ENCODE results near the gene CA5B. TPM values are rescaled to one million over a fixed set of nuclear protein-coding genes. Genes with fewer than 3 reads are reported as not detected.
"Not testable (repeated sequence)": the region's sequence is repeated elsewhere in the genome, so short reads cannot be mapped to it uniquely, and the experiment has no call there.

CA5B gene
- total RNA-seq, 4 donors from 2014 or later: 4.2 to 8.2 (median 6.0) TPM

- TF ChIP-seq EP300 (IDR thresholded peaks at IDR 0.05) (no peak), POLR2A (IDR thresholded peaks at IDR 0.05; ENCODE audit: low read depth) (no peak), POLR2AphosphoS5 (IDR thresholded peaks at IDR 0.05) (no peak), CTCF (IDR thresholded peaks at IDR 0.05) (no peak)
- WGBS: 98% methylated on average over 29 of the region's 40 CpGs
- Histone ChIP-seq H3K27me3 (no peaks in the 10 kb centered on the region), H3K4me3 (no peak overlapping the region), H3K9me3 (no peaks in the 10 kb centered on the region), H3K36me3 (peaks cover 0 to 16% (median 11%) of the 10 kb centered on the region in 4 donors), H3K27ac (replicated peaks in 1 of 4) (no peak overlapping the region), H3K4me1 (no peaks in the 10 kb centered on the region)
- intact Hi-C loops (cut with DNase I): no loop called here
- no peak for DNase-seq (ENCODE audit: extremely low spot score)
These were observed 35.3 kb upstream of the CA5B start for GRCh38 chrX:15702488-15703371.

- H3K4me1 ChIP-seq; intact Hi-C loops (cut with DNase I): not testable (repeated sequence)
- whole genome bisulfite sequencing: no CpG with 5 or more reads among the region's 5 CpGs
These were observed 34.3 kb upstream of the CA5B start for GRCh38 chrX:15703809-15704208.

GRCh38 chrX:15704273-15704672 lies 33.8 kb upstream of the CA5B start:
- peaks cover 0 to 15% (median 9%) of the 10 kb centered on the region in 4 donors for H3K36me3 ChIP-seq
- not testable (repeated sequence) for H3K27ac ChIP-seq (replicated peaks in 1 of 4); H3K27me3 ChIP-seq

More at GRCh38 chrX:15703809-15704208, 34.3 kb upstream of the CA5B start:
- DNase-seq (ENCODE audit: extremely low spot score); H3K9me3 ChIP-seq; H3K27ac ChIP-seq (replicated peaks in 1 of 4); H3K27me3 ChIP-seq; H3K4me3 ChIP-seq: not testable (repeated sequence)
- peaks cover 0 to 15% (median 9%) of the 10 kb centered on the region in 4 donors for H3K36me3 ChIP-seq

GRCh38 chrX:15714529-15714928 lies 23.5 kb upstream of the CA5B start:
- no peak overlapping the region for H3K4me3 ChIP-seq
- intact Hi-C loops (cut with DNase I): no loop called here
- no peaks in the 10 kb centered on the region for H3K9me3 ChIP-seq
- H3K4me1 ChIP-seq: no peaks in the 10 kb centered on the region
- TF ChIP-seq CTCF (IDR thresholded peaks at IDR 0.05) (no peak), POLR2A (IDR thresholded peaks at IDR 0.05; ENCODE audit: low read depth) (no peak), EP300 (IDR thresholded peaks at IDR 0.05) (no peak), POLR2AphosphoS5 (IDR thresholded peaks at IDR 0.05) (no peak)
- H3K27ac ChIP-seq (replicated peaks in 1 of 4): no peak overlapping the region
- no peak for DNase-seq (ENCODE audit: extremely low spot score)
- WGBS: 100% methylated on average over 1 of the region's 1 CpG
- H3K27me3 ChIP-seq: no peaks in the 10 kb centered on the region
- no peaks in the 10 kb centered on the region for H3K36me3 ChIP-seq

More at GRCh38 chrX:15704273-15704672, 33.8 kb upstream of the CA5B start:
- DNase-seq (ENCODE audit: extremely low spot score); H3K4me3 ChIP-seq; intact Hi-C loops (cut with DNase I); H3K9me3 ChIP-seq; H3K4me1 ChIP-seq: not testable (repeated sequence)
- 93% methylated on average over 5 of the region's 8 CpGs for WGBS

- no peak for TF ChIP-seq CTCF (IDR thresholded peaks at IDR 0.05)
- TF ChIP-seq EP300 (IDR thresholded peaks at IDR 0.05): no peak
- no peak for TF ChIP-seq POLR2A (IDR thresholded peaks at IDR 0.05; ENCODE audit: low read depth)
- TF ChIP-seq POLR2AphosphoS5 (IDR thresholded peaks at IDR 0.05): no peak
- Histone ChIP-seq H3K9me3 (no peaks in the 10 kb centered on the region), H3K4me3 (no peak overlapping the region), H3K27ac (replicated peaks in 1 of 4) (no peak overlapping the region), H3K36me3 (no peaks in the 10 kb centered on the region), H3K27me3 (no peaks in the 10 kb centered on the region), H3K4me1 (no peaks in the 10 kb centered on the region)
- intact Hi-C loops (cut with DNase I): no loop called here
- DNase-seq (ENCODE audit: extremely low spot score): no peak
- 94% methylated on average over 9 of the region's 9 CpGs for WGBS
These were observed 19.6 kb upstream of the CA5B start for GRCh38 chrX:15718283-15718970.
